Peyer's patch (tissue), 4 donors: ENCODE data around the gene ZFHX3. TPM values are rescaled to one million over a fixed set of nuclear protein-coding genes. Genes with fewer than 3 reads are reported as not detected.

Experiments used
- DNase-seq, 3 donors: peaks; one replicate each; pipeline ENCODE4 v3.0.0-alpha.2; 2017 to 2019
- H3K27ac ChIP-seq, 4 donors: fragments of 200-600 bp; sonication (generic); one replicate each; pipeline ENCODE4 v1.5.1; 2016 to 2019
- H3K27me3 ChIP-seq, 2 donors: fragments of 200-600 bp; sonication (generic); one replicate each; pipeline ENCODE4 v1.5.1; 2019
- H3K36me3 ChIP-seq, 3 donors: fragments of 200-600 bp; sonication (generic); one replicate each; pipeline ENCODE4 v1.5.1; 2016 to 2019
- H3K4me1 ChIP-seq, 4 donors: fragments of 200-600 bp; sonication (generic); one replicate each; pipeline ENCODE4 v1.5.1; 2016 to 2019
- H3K4me3 ChIP-seq, 4 donors: fragments of 200-600 bp; sonication (generic); 1 replicate in 3 of 4; 2 replicates in 1 of 4; pipeline ENCODE4 v1.5.1; 2016 to 2019; ENCODE audit warnings: mild to moderate bottlenecking in 1 of 4
- H3K9me3 ChIP-seq, 4 donors: fragments of 200-600 bp; sonication (generic); one replicate each; pipeline ENCODE4 v1.5.1; 2016 to 2019; ENCODE audit warnings: mild to moderate bottlenecking in 1 of 4
- CTCF ChIP-seq, 6 experiments: fragments of 450-650 bp in 4 of 6; fragments of 200-600 bp in 2 of 6; sonication (generic) in 1 of 6; IDR thresholded peaks; one replicate each; pipeline ENCODE4 v1.5.1; 2017 to 2019; ENCODE audit warnings: antibody characterized with exemption in 6 of 6, mild to moderate bottlenecking in 3 of 6, moderate library complexity in 1 of 6
- POLR2A ChIP-seq, 2 donors: fragments of 450-650 bp; IDR thresholded peaks; one replicate each; pipeline ENCODE4 v1.5.1; 2017; ENCODE audit warnings: antibody characterized with exemption in 2 of 2, mild to moderate bottlenecking in 2 of 2, moderate library complexity in 2 of 2
- total RNA-seq, 4 donors: library from RNA; depleted of rRNA; stranded (reverse); fragments of >200 nt; gene quantifications; one replicate each; pipeline ENCODE4 v1.1.0, GENCODE V29; 2016

Gene ZFHX3
- total RNA-seq, 4 donors from 2014 or later, result 6.3 to 39.6 (median 14.6) TPM

GRCh38 chr16:72902206-72902605 is 145.7 kb downstream of the ZFHX3 start:
- no peak for DNase-seq
- TF ChIP-seq POLR2A (IDR thresholded peaks at IDR 0.05) (no peak), CTCF (IDR thresholded peaks at IDR 0.05) (no peak)
- Histone ChIP-seq H3K4me1 (no peaks in the 10 kb centered on the region), H3K27ac (no peak overlapping the region), H3K27me3 (no peaks in the 10 kb centered on the region), H3K4me3 (no peak overlapping the region), H3K9me3 (no peaks in the 10 kb centered on the region), H3K36me3 (no peaks in the 10 kb centered on the region)

GRCh38 chr16:72901000-72901627 is 146.8 kb downstream of the ZFHX3 start:
- no peak overlapping the region for H3K4me3 ChIP-seq

GRCh38 chr16:72898216-72898825 is 149.6 kb downstream of the ZFHX3 start:
- Histone ChIP-seq H3K9me3 (no peaks in the 10 kb centered on the region), H3K27me3 (no peaks in the 10 kb centered on the region), H3K36me3 (no peaks in the 10 kb centered on the region), H3K4me1 (no peaks in the 10 kb centered on the region), H3K27ac (no peak overlapping the region), H3K4me3 (no peak overlapping the region)
- no peak for DNase-seq
- TF ChIP-seq CTCF (IDR thresholded peaks at IDR 0.05), result no peak
- no peak for TF ChIP-seq POLR2A (IDR thresholded peaks at IDR 0.05)

More at GRCh38 chr16:72901000-72901627, 146.8 kb downstream of the ZFHX3 start:
- Histone ChIP-seq H3K9me3 (no peaks in the 10 kb centered on the region), H3K27me3 (no peaks in the 10 kb centered on the region), H3K27ac (no peak overlapping the region), H3K36me3 (no peaks in the 10 kb centered on the region), H3K4me1 (no peaks in the 10 kb centered on the region)
- no peak for DNase-seq
- TF ChIP-seq POLR2A (IDR thresholded peaks at IDR 0.05) (no peak), CTCF (IDR thresholded peaks at IDR 0.05) (no peak)

- TF ChIP-seq CTCF (IDR thresholded peaks at IDR 0.05), result no peak
- TF ChIP-seq POLR2A (IDR thresholded peaks at IDR 0.05), result no peak
- DNase-seq, result no peak
- Histone ChIP-seq H3K4me3 (no peak overlapping the region), H3K4me1 (no peaks in the 10 kb centered on the region), H3K27ac (no peak overlapping the region), H3K9me3 (no peaks in the 10 kb centered on the region), H3K27me3 (no peaks in the 10 kb centered on the region), H3K36me3 (no peaks in the 10 kb centered on the region)
Observed at GRCh38 chr16:72897707-72898106, 150.2 kb downstream of the ZFHX3 start.

- no peak overlapping the region for H3K4me3 ChIP-seq
- H3K9me3 ChIP-seq, result no peaks in the 10 kb centered on the region
- H3K27ac ChIP-seq, result no peak overlapping the region
- H3K4me1 ChIP-seq, result no peaks in the 10 kb centered on the region
- no peak for DNase-seq
- no peaks in the 10 kb centered on the region for H3K27me3 ChIP-seq
- no peak for TF ChIP-seq POLR2A (IDR thresholded peaks at IDR 0.05)
- TF ChIP-seq CTCF (IDR thresholded peaks at IDR 0.05), result no peak
- no peaks in the 10 kb centered on the region for H3K36me3 ChIP-seq
Observed at GRCh38 chr16:72896485-72897118, 151.3 kb downstream of the ZFHX3 start.
